Sigmoid colon (tissue), 4 donors: ENCODE results near the gene SLC9A5.

Experiments used
- CTCF ChIP-seq, 4 experiments: fragments of 450-650 bp in 3 of 4; fragments of 200-600 bp in 1 of 4; IDR thresholded peaks; one replicate each; pipeline ENCODE4 v1.5.1; 2016 to 2019; ENCODE audit warnings: antibody characterized with exemption in 4 of 4, mild to moderate bottlenecking in 3 of 4, moderate library complexity in 2 of 4
- EP300 ChIP-seq, 4 donors: sonication (generic); formaldehyde crosslinking; IDR thresholded peaks; one replicate each; pipeline ENCODE4 v1.6.1; 2017; ENCODE audit warnings: antibody characterized with exemption in 4 of 4

- TF ChIP-seq EP300 (IDR thresholded peaks at IDR 0.05) = no peak
- no peak for TF ChIP-seq CTCF (IDR thresholded peaks at IDR 0.05)
Observed at GRCh38 chr16:67209565-67209964, 39.2 kb upstream of the SLC9A5 start.
